Pulmonary artery endothelial cell (primary cell): Measurements from ENCODE around the gene PRMT5. TPM values are rescaled to one million over a fixed set of nuclear protein-coding genes. Genes with fewer than 3 reads are reported as not detected.
A peak's percentile ranks its signal among the peaks of the same experiment; 100 is the strongest.
"Not testable (repeated sequence)": the region's sequence is repeated elsewhere in the genome, so short reads cannot be mapped to it uniquely, and the experiment has no call there.

Experiments used
- DNase-seq: peaks from one replicate; pipeline ENCODE4 v3.0.0-alpha.2; 2011; ENCODE audit warnings: low read depth, low spot score
- total RNA-seq: library from RNA; depleted of rRNA; stranded (reverse); fragments of >200 nt; gene quantifications from 2 replicates; pipeline ENCODE4 v1.2.3, GENCODE V29; 2014

Gene PRMT5
- total RNA-seq: 67.0 and 67.7 TPM in 2 replicates

DNA sequence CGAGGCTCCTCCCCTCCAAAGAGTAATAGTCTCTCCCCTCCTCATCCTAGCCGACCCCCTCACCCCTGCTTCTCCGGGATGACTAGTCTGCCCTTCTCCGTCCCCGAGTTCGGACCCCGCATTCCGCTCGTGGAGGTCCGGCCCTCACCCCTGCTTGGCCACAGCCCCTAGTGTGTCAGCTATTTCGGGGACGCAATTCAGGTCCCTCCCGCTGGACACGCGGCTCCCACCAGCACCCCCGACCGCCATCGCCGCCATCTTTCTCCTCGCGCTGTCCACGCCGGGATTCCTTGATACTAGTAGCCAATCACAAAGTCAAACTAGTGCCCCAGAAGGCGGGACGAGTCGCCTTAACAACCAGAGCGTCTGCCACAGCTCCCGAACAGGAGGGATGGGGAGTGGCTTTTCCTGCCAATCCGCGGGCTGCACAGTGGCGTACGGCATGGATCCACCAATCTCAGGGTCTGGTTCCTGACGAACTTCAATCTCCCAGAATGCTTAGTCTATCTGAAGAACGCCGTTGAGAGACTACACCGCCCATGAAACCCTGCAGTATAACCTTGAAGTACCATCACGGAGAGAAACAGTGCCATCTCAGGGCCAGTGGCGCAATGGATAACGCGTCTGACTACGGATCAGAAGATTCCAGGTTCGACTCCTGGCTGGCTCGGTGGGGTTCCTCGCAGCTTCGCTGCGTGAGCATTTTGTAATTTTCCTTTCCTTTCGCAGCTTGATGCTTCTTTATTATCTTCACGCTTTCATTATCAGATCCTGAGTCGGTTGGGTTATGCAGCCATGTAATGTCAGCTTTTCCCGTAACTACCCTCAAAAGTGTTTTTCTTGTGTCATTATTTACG lies at the start of gene PRMT5:
Gene PRMT5, minus strand, starts transcription at position 273 of the 857 bp plus-strand sequence. Its CDS starts 15 bp downstream, at position 258.
- DNase-seq: peak; percentile 99

DNA sequence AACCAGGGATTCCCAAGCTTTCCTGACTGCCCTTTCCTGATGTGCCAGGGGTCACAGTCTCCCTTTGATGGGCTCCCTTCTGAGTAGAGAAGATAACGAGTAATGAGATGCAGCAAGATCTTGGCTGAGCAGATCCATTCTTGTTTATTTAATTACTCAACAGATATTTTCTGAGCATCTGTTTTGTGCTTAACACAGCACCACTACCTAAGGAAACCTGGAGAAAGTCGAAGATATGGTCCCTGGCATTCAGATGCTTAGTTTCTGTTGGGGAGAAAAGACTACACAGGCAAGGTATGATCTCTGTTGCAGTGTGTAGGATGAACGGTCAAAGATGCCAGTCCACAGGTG lies 49.3 kb upstream of the PRMT5 start:
- no peak for DNase-seq

DNA sequence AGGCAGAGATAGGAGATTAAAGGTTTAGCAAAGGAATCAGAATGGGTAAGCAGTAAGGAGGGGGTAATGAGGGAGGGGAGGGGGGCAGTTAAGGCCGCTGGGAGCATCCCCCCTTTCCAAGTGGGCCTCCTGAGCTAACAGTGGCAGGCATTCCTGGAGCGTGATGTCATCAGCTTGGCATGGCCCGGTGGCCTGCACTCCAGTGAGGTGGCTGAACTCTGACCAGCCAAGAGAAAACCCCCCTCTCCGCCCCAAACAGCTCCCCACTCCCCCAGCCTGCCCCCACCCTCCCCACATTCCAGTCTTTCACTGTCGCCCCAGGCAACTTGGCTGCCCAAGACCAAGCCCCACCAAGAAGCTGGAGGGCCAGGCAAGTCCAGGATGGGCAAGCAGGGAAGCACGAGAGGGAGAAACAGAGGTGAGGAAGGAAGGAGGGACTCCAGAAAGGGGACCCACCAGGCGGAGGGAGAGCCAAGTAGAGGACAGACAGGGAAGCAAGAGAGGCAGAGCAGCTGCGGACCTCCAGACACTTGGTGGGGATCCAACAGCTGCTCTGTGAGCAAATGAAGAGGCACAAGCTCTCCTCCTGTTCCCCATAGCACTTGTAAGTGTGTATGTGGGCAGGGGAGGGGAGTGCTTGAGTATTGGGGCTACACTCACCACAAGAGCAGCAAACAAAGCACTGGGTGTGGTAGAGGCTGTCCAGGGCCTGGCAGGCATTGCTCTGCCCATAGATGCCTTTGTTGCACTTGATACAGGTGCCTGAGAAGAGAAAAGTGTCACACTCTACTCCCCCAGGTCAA lies 48.7 kb upstream of the PRMT5 start:
- no peak for DNase-seq

DNA sequence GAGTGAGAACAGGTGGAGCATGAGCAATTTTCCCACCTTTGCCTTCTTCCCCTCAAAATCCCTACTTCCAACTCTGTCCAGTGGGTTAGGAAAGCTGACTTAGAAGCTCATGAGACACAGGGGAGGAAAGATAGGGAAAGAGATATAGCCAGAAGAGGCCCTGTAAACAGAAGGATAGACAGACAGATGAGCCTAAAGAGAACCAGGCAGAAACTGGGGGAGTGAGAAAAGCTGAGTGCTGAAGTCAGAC lies 48.2 kb upstream of the PRMT5 start:
- no peak for DNase-seq

DNA sequence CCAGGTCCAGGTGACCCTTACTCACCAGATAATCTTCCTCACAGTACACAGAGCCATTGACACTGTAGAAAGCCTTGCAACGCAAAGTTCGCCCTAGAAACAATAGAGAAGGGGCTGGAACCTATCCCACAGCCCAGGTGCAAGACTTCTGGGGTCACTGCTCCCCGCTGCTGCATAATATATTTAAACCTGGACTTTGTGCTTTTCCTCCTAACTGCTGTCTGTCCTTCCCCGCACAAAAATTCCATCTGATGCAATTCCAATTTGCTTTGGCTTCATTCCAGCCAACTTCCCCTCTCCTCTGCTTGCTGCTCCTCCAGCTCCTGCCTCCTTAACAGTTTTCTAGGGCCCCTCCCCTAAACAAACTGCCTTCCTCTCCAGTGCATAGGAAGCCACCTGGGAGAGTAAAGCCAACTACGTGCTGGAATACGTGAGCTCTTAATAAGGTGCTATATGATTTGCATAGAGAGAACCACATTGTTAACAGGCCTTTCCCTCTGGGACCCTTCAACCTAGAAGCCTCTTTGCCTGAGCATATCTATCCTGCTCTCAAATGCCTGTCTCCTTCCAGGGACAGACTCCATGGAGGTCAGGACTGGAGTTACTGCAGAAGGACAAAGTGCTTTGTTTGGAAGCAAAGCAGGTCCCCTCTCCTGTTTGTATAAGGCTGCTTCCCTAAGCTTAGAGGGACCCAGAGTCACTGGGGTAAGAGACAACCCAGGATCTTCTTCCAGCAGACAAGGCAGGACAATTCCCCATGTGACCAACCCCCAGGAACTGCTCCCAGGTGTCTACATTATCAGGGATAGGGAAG lies 47.7 kb upstream of the PRMT5 start:
- no peak for DNase-seq

DNA sequence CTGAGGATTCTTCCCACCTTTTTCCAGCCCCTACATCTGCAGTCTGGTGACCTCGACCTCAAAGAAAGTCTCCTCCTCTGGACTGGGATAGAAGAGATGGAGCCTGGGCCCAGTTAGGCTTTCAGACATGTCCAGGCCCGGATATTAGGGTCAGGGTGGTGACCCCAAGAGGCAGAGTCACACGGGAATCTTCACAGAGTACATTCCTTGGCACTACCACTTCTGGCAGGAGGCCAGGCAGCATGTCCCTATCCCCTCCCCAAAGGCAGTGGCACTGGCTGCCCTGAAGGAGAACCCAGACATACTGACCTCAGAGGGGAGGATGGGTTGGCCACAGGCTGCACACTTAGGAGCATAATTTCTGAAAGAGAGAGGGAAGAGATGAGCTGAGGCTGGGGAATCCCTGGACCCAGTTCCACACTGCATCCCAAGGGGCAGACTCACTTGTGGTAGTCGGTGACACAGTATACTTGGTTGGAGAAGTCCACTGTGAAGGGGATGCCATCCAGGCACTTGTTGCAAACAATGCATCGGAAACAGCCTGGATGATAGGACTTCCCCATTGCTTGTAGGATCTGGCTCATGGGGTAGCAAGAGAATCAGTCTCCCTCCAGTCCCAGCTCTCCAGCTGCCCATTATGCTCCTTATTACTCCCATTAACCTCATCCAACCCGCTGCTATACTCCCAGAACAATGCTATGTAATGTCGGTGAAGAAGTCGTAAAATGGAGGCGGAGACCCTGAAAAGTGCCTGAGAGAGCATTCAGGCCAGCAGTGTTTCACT lies 45.5 kb upstream of the PRMT5 start:
- no peak for DNase-seq

DNA sequence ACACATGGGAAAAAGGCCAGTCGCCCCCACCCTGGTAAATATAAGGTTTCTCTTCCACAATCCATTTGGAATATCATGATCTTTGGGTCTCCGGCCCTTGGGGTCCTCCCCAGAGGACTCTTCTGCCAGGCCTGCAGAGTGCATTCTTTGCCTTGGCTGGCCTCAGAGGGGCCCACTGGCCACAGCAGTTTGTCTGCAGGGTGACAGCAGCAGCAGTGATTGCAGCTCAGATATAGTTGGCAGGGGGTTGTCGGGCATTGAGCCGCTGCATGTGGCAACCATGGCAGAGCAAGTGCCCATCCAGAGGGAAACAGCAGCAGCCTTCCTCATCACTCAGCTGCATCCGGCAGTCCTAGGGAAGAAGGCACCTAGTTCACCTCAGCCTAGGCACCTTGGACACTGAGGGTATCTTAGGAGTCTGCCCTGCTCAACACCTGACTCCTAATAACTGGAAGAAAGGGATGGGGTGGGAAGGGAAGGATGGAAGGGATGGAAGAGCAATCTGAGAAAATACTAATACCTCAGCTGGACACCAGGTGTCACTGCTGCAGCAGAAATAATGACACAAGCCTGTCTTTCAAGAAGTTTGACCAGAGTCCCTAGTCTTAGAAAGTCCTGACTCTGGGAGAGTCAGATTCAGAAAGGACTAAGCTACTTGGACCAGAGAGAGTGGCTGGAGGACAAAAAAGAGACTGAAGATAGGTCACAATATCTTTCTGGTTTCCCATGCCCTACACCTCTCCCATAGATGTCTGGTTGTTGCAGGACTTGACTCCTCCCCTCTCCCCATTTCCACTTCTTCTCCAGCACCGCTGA lies 44.2 kb upstream of the PRMT5 start:
- no peak for DNase-seq

DNA sequence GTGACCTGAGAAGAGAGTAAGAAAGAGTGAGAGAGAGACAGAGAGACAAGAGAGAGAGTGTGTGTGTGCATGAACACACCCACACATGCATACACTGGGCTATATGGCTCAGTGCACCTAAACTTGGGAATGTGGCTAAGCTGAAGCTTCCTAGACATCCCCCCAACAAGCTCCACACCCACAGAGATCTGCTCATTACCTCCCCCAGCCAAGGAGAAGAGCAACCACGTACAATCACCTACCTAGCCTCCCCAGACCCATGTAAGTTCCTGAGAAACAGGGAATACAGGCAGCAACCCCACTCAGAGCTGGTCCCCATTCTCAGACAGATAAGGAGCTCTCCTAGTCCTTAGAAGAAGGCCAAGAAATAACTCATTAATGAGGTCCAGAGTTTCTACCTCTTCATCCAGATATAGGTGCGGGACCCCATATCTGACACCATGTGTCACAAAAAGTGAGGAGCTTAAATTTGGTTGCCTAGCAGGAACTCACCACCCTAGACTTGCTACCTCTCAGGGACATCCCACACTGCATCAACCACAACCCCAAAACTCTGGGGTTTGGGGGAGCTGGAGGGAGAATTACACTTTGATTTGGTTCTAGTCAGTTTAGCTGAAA lies 43.2 kb upstream of the PRMT5 start:
- DNase-seq: no peak

DNA sequence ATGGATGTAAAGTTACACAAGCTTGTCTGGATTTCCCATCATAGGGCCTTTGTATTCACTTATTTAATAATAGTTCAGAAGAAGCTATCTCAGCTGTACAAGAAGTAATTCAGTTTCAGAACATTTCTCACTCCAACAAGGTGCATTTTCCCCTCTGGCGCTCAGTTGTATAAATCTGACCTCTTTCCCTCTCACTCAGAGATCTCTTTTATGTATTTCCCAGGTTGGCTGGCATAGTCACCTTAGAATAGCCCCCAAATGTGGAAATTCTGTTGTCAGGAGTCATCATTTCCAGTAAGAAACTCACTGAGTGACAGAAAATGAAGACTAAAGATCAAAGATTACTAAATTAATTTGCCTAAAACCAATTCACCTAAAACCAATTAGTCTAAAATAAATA lies 42.0 kb upstream of the PRMT5 start:
- DNase-seq: no peak

DNA sequence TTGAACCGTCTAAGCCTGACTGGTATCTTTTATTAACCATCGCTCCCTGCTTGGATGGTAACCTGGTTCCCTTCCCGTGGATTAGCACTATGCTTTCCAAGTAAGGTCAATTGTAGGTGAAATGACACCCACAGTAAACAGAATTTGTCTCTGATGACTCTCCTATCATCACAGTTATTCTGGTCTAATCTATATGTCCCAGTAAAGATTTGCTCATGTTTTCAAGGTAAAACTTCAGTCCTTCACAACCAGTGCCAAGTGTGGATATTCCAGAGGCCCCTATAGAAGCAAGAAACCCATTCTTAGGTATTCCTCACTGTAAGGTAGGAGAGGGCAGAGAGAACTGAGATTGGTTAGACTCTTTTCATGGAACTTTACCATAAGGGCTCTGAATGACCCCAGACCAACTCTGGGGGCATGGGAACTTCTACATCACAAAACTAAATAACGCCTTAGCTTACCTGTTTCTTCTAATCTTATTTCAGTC lies 37.6 kb upstream of the PRMT5 start:
- no peak for DNase-seq

DNA sequence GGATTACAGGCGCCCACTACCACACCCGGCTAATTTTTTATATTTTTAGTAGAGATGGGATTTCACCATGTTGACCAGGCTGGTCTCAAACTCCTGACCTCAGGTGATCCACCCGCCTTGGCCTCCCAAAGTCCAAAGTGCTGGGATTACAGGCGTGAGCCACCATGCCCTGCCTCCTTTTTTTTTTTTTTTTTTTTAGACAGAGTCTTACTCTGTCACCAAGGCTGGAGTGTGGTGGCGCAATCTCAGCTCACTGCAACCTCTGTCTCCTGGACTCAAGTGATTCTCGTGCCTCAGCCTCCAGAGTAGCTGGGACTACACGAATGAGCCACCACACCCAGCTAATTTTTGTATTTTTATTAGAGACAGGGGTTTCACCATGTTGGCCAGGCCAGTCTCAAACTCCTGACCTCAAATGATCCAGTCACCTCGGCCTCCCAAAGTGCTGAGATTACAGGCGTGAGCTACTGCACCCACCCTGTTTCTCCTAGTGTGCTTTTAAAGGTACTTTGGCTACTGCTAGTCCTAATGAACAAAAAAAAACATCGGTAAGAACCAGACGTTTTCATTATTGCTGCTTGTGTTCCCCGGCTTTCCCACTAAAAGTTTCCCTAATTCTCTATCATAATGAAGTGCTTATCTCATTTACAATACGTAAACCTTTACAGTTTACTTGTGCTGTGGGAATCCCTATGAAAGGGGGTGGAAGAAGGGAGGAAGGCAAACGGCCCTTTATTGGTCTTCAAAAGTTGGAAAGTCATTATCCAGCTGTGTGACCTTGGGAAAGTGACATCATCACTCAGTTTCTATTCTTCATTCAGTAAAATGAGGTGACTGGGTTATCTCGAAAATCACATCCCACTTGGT lies 37.0 kb upstream of the PRMT5 start:
- not testable (repeated sequence) for DNase-seq

DNA sequence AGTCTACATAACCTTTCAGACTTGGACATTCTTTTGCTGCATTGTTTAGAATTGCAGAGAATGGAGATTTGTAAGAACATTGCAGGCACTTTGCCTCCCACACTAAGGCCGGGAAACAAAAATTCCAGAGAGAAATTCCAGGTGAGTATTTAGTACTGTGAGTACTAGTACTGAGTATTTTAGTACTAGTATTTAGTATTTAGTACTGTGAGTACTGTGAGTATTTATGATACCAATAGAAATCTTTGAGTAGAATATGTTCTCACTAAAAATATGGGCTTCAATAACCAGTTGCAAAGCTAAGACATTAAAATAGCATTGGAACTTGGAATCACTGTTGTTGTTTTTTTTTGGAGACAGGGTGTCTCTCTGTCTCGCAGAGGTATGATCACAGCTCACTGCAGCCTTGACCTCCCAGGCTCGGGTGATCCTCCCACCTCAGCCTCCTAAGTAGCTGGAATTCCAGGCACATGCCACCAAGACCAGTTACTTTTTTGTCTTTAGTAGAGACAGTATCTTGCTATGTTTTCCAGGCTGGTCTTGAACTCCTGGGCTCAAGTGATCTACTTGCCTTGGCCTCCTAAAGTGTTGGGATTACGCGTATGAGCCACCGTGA lies 33.0 kb upstream of the PRMT5 start:
- no peak for DNase-seq

DNA sequence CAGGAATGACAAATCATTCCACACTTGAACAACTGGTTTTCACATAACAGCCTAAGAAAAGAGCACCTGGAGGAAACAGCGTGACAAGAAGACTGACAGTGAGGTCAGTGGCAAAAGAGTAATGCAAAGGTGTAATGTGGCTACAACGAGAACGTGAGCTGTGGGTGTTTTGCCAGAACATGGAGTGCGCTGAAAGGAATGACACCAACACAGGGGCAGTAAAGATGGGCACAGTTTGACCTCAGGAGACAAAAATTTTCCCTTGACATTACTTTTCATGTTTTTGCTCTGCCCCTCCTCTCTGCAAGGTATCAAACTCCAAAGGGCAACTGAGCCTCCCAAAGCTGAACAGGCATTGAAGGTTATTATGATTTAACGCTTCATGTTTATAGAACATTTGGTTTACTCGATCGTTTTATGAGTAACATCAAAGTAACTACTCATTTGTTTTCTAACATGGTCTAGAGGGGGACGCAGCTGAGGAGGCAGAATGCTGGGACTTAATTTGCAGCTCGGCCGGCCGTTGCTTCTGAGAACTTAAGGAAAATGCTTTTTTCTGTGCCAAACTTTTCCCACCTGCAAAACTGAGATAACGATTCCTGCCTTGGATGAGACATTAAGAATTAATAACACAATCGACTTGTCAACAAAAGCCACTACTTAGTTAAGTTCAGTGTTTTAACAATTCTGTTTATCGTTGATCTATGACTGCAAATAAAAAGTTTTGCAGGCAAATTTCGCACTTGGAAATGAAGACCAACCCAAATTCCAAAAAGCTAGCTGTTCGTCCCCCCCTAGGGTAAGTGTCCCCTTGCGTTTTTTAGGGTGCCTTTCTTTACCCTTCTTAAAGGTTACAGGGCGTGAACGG lies 26.8 kb upstream of the PRMT5 start:
- no peak for DNase-seq

DNA sequence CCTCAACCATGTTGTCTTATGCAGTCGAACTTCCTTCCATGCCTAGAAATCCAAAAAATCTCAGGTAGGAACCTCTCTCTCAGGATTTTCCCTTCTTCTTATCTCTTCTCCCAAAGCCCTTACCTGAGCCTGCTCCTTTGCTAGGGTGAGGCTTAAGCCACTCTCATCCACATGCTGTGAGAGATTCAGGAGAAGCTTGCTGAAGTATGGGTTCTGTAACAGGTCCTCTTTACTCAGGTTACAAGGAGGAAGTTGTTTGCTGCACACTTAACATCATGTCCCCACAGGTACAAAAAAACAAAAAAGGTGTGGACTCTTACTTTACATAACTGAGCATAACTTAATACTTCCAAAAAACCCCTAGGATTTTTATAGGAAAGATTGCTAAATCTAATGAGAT lies 23.2 kb upstream of the PRMT5 start:
- no peak for DNase-seq

DNA sequence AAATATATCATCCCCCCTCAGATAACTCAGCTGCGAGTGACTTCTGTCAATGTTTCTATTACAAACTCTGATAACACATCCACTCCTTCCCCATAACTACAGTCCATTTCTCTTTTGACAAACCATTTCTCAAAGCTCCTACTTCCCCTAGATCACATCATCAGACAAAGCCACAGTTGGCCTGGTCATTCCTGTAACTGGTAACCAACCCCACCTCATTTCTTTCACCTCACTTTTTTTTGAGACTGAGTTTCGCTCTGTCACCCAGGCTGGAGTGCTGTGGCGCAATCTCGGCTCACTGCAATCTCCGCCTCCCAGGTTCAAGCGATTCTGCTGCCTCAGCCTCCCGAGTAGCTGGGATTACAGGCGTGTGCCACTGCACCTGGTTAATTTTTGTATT lies 22.6 kb upstream of the PRMT5 start:
- DNase-seq: not testable (repeated sequence)

DNA sequence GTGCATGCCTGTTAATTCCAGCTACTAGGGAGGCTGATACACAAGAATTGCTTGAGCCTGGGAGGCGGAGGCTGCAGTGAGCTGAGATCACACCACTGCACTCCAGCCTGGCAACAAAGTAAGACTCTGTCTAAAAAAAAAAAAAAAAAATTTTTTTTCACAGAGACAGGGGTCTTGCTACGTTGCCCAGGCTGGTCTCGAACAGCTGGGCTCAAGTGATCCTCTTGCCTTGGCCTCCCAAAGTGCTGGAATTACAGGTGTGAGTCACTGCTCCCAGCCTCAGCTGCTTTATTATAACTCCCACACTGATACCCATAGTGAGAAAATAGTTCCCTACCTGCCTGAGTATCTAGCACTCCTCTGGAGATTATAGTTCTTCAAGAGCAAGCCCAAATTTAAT lies 16.5 kb upstream of the PRMT5 start:
- no peak for DNase-seq

DNA sequence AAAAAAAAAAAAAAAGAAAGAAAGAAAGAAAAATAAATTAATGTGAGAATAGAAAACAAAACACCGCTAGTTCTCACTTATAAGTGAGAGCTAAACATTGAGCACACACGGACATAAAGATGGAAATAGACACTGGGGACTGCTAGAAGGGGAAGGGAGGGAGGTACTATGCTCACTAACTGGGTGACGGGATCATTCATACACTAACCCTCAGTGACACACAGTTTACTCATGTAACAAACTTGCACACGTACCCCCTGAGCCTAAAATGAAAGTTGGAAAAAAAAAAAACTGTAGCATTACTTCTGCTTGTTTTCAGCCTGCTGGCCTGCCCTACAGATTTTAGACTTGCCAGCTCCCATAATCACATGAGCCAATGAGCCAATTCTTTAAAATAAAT lies 10.5 kb upstream of the PRMT5 start:
- no peak for DNase-seq

DNA sequence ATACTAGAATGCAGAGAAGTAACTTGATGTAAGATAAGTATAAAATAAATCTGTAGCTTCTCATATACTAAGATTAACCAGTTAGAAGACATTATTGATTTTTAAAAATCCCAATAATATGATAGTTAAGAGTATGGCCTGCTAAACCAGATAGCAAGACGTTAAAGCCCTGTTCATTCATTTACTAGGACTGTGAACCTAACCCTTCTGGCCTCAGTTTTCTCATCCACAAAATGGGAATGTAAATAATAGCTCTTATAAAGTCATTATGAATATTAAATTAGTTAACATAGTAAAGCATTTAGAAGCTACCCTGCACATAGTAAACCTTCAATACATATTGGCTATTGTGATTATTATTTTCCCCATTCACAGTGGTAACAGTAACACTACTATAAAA lies 6.0 kb upstream of the PRMT5 start:
- no peak for DNase-seq
